Uterus (tissue), 2 donors: ENCODE data around the gene SOX10.
"Not testable (repeated sequence)": the region's sequence is repeated elsewhere in the genome, so short reads cannot be mapped to it uniquely, and the experiment has no call there.

Source experiments
- POLR2A ChIP-seq, 2 donors: fragments of 450-650 bp; IDR thresholded peaks; one replicate each; pipeline ENCODE4 v1.6.1; 2016; ENCODE audit warnings: antibody characterized with exemption in 2 of 2, mild to moderate bottlenecking in 1 of 2, moderate library complexity in 1 of 2
- TF ChIP-seq, protein P1 (sequence below), 4 experiments: fragments of 200-600 bp in 2 of 4; fragments of 450-650 bp in 2 of 4; sonication (generic) in 2 of 4; IDR thresholded peaks; one replicate each; pipeline ENCODE4 v1.5.1; 2016 to 2019; ENCODE audit warnings: antibody characterized with exemption in 4 of 4, mild to moderate bottlenecking in 2 of 4, moderate library complexity in 1 of 4

GRCh38 chr22:37944423-37944822 lies 39.9 kb downstream of the SOX10 start:
- TF ChIP-seq, protein P1, sequence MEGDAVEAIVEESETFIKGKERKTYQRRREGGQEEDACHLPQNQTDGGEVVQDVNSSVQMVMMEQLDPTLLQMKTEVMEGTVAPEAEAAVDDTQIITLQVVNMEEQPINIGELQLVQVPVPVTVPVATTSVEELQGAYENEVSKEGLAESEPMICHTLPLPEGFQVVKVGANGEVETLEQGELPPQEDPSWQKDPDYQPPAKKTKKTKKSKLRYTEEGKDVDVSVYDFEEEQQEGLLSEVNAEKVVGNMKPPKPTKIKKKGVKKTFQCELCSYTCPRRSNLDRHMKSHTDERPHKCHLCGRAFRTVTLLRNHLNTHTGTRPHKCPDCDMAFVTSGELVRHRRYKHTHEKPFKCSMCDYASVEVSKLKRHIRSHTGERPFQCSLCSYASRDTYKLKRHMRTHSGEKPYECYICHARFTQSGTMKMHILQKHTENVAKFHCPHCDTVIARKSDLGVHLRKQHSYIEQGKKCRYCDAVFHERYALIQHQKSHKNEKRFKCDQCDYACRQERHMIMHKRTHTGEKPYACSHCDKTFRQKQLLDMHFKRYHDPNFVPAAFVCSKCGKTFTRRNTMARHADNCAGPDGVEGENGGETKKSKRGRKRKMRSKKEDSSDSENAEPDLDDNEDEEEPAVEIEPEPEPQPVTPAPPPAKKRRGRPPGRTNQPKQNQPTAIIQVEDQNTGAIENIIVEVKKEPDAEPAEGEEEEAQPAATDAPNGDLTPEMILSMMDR (IDR thresholded peaks at IDR 0.05), result not testable (repeated sequence)
- TF ChIP-seq POLR2A (IDR thresholded peaks at IDR 0.05), result not testable (repeated sequence)
